K562 treated with DMSO at 1 percent for 24 hours (cell line): ENCODE data around the gene ZPBP2. TPM values are rescaled to one million over a fixed set of nuclear protein-coding genes. Genes with fewer than 3 reads are reported as not detected.

ENCODE experiments used
- total RNA-seq: library from RNA; unstranded; fragments of 300-600 nt; gene quantifications from 2 replicates; pipeline ENCODE4 v1.2.3, GENCODE V29; 2022; ENCODE audit warnings: low read depth; ENCODE audit not compliant: insufficient read depth

The ZPBP2 gene
- not detected in 2 replicates for total RNA-seq

DNA sequence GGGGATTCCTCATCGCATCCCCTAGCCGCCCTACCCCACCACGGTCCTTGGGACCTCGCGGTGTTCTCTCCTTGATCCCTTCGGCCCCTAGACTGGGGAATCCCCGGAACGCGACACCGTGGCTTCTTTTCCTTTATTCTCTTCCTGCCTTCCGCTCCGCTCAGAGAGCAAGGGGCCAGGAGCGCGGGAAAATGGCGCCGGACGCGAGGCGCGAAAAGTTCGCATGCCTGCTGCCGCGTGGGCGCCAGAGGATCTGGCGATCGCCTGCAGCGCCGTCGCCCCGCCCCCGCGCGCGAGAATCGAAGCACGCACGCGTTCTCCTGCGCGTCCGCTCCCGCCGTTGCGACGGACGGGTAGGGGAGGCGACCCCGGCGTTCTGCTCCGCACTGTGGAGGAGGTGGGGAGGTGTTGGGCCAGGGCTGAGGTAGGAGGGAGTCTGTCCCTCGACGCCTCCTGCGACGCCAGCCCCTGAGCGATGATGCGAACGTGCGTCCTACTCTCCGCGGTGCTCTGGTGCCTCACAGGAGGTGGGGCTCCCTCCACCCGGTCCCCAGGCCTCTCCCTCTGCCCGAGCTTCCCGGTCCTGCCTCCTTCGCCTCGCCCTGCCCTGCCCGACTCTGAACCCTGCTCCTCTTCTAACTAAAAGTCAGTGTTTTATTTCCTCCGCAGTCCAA, at the start of gene ZPBP2:
ZPBP2 (plus strand) TSS at position 323 of the 674 bp plus-strand sequence; CDS start at position 476, 153 bp downstream.

DNA sequence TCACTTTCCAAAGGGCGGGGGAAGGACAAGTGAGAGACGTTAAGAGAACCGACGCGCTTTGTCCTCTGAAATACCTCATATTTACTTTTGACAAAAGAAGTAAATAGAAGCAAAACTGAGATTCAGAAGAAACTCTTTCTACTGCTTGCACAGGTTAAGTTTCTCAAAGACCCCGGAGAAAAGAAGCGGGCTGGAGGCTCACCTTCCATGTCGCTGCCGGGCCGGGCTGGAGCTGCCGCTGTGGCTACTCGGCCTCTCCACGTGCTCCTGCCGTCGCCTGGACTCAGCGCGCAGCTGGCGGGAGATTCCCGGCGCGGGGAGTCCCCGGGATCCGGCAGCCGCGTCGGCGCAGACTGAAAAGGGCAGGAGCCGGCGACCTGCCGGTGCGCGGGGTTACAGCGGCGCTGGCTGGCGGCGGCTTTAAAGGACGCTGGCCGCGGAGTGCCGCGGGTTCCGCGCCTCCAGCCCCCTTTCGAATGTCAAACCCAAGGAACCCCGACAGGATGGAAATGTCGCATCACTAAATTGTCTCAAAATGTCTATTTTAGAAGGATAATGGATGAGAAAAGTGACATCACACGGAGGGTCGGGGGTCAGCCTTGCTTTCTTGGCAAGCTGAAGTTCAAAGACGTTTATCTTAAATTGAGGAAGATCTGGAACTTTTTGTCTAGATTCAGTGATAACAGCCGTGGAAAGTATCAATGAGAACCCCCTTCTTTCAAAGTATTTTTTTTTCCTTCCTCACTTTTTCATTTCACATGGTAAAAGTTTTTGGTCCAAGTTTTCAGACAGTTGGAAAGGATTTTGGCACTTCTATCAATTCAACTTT, 3.9 kb upstream of the ZPBP2 start, which contains the start of gene IKZF3:
IKZF3 (minus strand) TSS at position 395 of the 829 bp plus-strand sequence; CDS start at position 209, 186 bp downstream.

Other genes starting within 250 kb of the ZPBP2 start
- gene PPP1R1B, start 241.2 kb upstream of the ZPBP2 start, total RNA-seq, result 0.21 TPM in 1 of 2 replicates, not detected in the other
- gene STARD3, start 231.1 kb upstream of the ZPBP2 start, total RNA-seq, result 97.0 and 108 TPM in 2 replicates
- gene TCAP, start 202.9 kb upstream of the ZPBP2 start, total RNA-seq, result 2.6 and 5.7 TPM in 2 replicates
- gene PNMT, start 199.7 kb upstream of the ZPBP2 start, total RNA-seq, result 5.6 and 7.1 TPM in 2 replicates
- 9.9 and 13.3 TPM in 2 replicates for gene PGAP3, start 180.1 kb upstream of the ZPBP2 start, total RNA-seq
- gene ERBB2, start 168.1 kb upstream of the ZPBP2 start, total RNA-seq, result 7.0 and 8.5 TPM in 2 replicates
- 95.9 and 103 TPM in 2 replicates for gene MIEN1, start 137.7 kb upstream of the ZPBP2 start, total RNA-seq
- gene GRB7, start 130.3 kb upstream of the ZPBP2 start, total RNA-seq, result 8.2 and 10.4 TPM in 2 replicates
- gene IKZF3, start 3.9 kb upstream of the ZPBP2 start, total RNA-seq, result 0.05 and 0.24 TPM in 2 replicates
- 4.0 and 4.1 TPM in 2 replicates for gene GSDMB, start 50.4 kb downstream of the ZPBP2 start, total RNA-seq
- 35.1 and 36.0 TPM in 2 replicates for gene ORMDL3, start 59.4 kb downstream of the ZPBP2 start, total RNA-seq
- not detected in 2 replicates for gene LRRC3C, start 59.5 kb downstream of the ZPBP2 start, total RNA-seq
- not detected in 2 replicates for gene GSDMA, start 94.8 kb downstream of the ZPBP2 start, total RNA-seq
- gene PSMD3, start 112.6 kb downstream of the ZPBP2 start, total RNA-seq, result 272 and 279 TPM in 2 replicates
- gene CSF3, start 147.2 kb downstream of the ZPBP2 start, total RNA-seq, result not detected in 2 replicates
- gene MED24, start 186.2 kb downstream of the ZPBP2 start, total RNA-seq, result 98.1 and 109 TPM in 2 replicates
- 21.8 and 22.5 TPM in 2 replicates for gene THRA, start 194.8 kb downstream of the ZPBP2 start, total RNA-seq
- 5.0 and 5.3 TPM in 2 replicates for gene NR1D1, start 232.4 kb downstream of the ZPBP2 start, total RNA-seq